Measurements from ENCODE around the gene PPP6R2.

- TF ChIP-seq POLR2AphosphoS5 (IDR thresholded peaks at IDR 0.05; ENCODE audit: low read depth, low read length) (no peak), REST (IDR thresholded peaks at IDR 0.05; ENCODE audit: insufficient read depth in 1 of 2, low read depth in 2 of 2, low read length in 2 of 2) (no peak)
Measured at GRCh38 chr22:50299785-50300619, 43.1 kb upstream of the PPP6R2 start.

Data from PFSK-1 (cell line).